ENCODE data around the gene RCCD1.
"Not testable (repeated sequence)": the region's sequence is repeated elsewhere in the genome, so short reads cannot be mapped to it uniquely, and the experiment has no call there.

The RCCD1 gene

GRCh38 chr15:90918835-90919234 is 35.8 kb upstream of the RCCD1 start:
- no peak for DNase-seq

DNA sequence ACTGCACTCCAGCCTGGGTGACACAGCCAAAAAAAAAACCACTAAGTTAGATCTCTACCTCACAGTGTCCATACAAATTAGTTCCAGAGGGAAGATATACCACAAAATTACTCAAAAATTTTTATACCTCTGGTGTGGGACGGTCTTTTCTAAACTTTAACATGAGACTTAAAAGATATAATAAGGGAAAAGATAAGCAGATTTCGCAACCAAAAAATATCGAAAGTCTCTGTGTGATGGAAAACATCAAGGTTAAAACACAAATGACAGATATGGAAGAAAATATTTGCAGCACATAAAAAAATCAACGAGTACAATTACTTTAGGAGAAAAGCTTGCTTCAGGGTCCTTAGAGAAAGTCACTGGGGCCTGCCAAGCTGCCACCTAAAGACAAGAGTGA is 32.8 kb upstream of the RCCD1 start:
- no peak for DNase-seq

- peak; percentile 62 for DNase-seq
Observed at GRCh38 chr15:90922712-90923322, 31.9 kb upstream of the RCCD1 start.

GRCh38 chr15:90924375-90924774 is 30.3 kb upstream of the RCCD1 start:
- DNase-seq = peak; percentile 20

GRCh38 chr15:90926766-90927165 is 27.9 kb upstream of the RCCD1 start:
- DNase-seq = not testable (repeated sequence)

DNA sequence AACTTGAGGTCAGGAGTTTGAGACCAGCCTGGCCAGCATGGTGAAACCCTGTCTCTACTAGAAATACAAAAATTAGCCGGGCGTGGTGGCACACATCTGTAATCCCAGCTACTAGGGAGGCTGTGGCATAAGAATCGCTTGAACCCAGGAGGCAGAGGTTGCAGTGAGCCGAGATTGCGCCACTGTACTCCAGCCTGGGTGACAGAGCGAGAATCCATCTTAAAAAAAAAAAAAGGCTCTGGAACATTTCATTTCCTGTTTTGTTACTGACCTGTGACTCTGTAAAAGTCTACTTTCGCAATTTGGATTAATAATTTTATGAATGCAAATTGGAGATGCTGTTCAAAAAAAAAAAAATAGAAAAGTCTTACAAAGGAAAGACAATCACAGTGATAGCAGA is 26.6 kb upstream of the RCCD1 start:
- DNase-seq = not testable (repeated sequence)

GRCh38 chr15:90929246-90930019 is 25.3 kb upstream of the RCCD1 start:
- DNase-seq = no peak

- peak; percentile 17 for DNase-seq
Observed at GRCh38 chr15:90930861-90931574, 23.7 kb upstream of the RCCD1 start.

DNA sequence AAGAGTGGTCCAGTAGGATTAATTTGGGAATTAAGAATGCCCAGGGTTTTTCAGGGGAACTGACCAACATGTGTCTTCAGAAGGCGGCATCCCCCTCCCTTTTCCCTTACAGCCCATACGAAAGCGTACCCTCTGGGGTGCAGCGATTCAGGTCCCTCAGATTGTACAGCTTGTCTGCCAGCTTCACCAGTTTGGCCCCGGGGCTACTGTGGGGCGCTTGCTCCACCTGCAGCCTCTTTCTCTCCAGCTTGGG is 23.2 kb upstream of the RCCD1 start:
- DNase-seq = no peak

- DNase-seq = peak; percentile 95
Observed at GRCh38 chr15:90931828-90932659, 22.6 kb upstream of the RCCD1 start, which contains the start of gene HDDC3. Gene HDDC3, minus strand, starts transcription at chr15:90932549. Its CDS starts 9 bp downstream, at chr15:90932540.

DNA sequence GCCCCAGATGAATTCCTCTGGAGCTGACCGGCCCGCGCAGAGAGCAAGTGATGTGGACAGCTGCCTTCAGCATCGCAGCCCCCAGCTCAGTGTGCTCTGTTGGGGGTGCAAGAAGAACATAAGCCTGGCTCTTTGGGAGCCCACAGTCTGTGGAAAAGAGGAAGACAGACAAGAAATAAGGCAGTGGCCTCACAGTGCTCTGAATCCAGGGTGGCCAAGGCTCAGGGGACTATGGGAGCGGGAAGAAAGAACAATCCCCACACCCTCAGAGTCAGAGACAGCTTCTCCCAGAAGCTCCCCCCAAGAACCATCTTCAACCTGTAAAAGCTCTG is 22.1 kb upstream of the RCCD1 start:
- DNase-seq = no peak

- DNase-seq = no peak
Observed at GRCh38 chr15:90933301-90933700, 21.4 kb upstream of the RCCD1 start.

DNA sequence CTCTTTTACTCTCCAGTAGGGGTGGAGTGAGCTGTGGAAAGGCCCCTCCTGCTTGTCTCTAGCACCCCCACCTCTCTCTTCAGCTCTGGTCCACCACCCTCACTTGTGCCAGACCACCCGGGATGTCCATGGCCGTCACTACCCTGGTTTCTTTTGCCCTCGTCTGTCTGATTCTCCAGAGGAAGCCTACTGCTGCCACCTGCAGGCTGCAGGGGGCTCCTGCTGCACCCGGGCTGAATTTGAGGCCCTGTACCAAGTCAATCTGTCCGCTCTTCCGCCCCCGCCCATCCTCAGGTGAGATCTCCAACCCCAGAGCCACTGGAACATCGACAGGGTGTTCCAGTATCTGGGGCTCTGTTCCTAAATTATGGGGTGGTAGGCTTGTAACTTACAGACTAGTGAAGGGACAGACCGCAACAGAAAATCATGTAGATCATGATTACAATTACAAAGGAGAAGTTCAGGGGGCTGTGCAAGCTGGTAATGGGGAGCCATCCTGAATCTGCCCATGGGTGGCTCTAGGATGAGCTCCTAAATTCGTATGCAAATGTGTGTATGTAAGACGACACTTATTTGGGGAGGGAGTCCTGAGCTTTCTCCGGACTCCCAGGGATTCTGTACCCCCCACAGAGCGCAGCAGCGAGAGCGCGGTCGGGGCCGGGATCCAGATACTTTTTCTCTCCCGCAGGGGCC is 20.3 kb upstream of the RCCD1 start:
- peak; percentile 94 for DNase-seq

DNA sequence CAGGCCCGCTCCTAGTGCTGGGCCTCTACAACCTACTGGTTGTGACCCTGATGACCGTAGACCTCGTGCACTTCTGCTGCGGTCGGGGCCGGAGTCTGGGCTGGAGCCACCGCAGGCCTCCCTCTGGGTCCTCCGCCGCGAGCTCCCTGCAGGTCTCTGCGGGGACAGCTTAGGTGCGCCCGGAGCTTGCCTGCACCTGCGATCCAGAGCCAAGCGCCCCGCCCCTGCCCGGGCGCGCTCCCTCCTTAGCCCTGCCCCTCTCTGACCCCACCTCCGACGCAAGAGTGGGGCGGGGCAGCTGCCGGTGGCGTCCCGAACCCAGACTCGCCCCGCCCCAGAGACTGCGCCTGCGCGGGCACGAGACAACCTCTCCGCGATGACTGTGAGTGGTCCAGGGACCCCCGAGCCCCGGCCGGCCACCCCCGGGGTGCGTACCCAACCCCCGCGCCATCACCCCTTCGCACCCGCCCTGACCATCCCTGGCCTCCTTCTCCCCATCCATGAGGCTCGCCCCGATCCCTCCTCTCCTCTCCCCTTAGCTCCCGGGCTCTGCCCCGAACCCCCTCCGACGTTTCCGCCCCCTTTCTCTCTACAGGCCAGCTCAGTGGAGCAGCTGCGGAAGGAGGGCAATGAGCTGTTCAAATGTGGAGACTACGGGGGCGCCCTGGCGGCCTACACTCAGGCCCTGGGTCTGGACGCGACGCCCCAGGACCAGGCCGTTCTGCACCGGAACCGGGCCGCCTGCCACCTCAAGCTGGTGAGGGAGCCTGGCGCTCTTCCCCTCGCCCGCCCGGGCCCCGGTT is 19.5 kb upstream of the RCCD1 start, which contains the start of gene UNC45A:
Gene UNC45A (plus strand): TSS at position 337 of the 803 bp plus-strand sequence. CDS start 40 bp downstream, at position 377.
- DNase-seq = peak; percentile 98

DNA sequence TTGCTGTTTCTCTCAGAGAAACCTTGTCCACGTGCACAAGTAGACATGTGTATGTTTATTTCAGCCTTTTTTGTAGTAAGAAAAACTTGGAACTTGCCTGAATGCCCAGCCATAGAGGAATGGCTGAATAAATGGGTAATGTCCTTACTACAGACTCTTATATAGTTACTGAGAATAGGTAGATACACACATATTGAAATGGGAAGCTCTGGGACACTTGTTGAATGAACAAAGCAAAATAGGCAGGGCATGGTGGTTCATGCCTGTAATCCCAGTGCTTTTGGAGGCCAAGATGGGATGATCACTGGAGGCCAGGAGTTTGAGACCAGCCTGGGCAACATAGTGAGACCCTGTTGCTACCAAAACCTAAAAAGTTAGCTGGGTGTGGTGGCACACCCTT is 17.9 kb upstream of the RCCD1 start:
- DNase-seq = no peak

DNA sequence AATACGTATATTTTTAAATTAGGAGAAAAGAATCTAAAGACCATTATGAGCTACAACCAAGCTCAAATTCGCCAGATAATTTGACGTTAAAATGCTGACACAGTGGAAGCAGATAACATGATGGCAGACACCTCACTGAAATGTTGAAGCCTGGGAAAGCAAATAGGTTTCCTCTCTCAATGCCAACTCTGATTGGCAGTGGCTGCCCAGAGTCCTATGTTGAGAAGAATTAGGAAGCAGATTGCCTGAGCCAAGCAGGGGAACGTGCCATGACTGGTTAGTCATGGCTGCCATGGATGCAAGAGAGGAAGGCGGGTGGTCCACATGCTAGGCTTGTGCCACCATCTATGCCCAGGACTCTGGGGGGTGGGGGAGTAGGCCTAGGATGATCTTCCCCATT is 16.4 kb upstream of the RCCD1 start:
- DNase-seq = no peak

GRCh38 chr15:90939756-90940155 is 14.9 kb upstream of the RCCD1 start:
- DNase-seq = no peak

DNA sequence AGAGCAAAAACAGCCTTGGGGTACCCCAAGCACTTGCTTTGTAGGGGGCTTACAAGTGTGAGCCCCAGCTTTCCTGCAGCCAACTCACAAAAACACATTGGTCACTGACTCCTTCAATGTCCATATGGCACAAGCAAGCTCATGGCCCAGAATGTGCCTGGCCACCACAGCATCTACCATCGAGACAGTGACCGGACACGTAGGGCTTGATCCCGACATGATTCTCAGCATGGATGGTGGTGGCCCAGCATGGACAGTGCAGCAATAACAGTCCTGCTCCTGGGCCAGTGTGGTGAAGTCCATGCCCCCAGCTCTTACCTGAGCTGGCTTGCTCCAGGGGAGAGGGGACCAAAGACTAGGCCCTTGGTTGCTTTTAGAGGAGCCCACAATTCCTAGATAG is 13.6 kb upstream of the RCCD1 start:
- DNase-seq = no peak

GRCh38 chr15:90942354-90943120 is 12.1 kb upstream of the RCCD1 start:
- DNase-seq = no peak

GRCh38 chr15:90945091-90945490 is 9.6 kb upstream of the RCCD1 start:
- no peak for DNase-seq

GRCh38 chr15:90946538-90946937 is 8.1 kb upstream of the RCCD1 start:
- no peak for DNase-seq
